ENCODE data around the gene PCDH19. TPM values are rescaled to one million over a fixed set of nuclear protein-coding genes. Genes with fewer than 3 reads are reported as not detected.

Gene PCDH19
- total RNA-seq, 1 experiment from 2014 or later = 0.08 TPM

DNA sequence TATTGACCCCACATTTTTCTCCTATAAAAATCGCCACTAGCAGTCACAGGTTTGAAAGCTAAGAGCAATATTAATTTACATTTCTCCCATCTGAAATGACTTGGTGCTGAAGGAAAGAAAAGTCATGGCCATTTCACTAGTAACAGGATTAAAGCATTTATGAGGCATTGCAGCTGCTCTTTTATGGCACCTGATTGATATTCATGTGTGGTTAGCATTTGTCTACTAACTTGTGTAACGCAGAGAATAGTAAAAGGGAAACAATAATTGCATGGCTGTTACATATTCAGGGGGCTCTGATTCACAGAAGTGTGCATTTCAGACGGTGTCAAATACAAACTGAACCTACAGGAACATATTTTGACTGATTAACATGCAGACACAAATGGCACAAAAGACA lies 5.2 kb downstream of the PCDH19 start:
- no peak for ATAC-seq
- Histone ChIP-seq H3K9me3 (ENCODE audit: control insufficient read depth, insufficient read depth, low read depth, low read length) (no peaks in the 10 kb centered on the region), H3K36me3 (ENCODE audit: control insufficient read depth, insufficient read depth, low read length) (no peaks in the 10 kb centered on the region), H3K27ac (ENCODE audit: low read length) (no peak overlapping the region), H3K4me3 (ENCODE audit: low read depth in 2 of 2, low read length in 2 of 2) (no peak overlapping the region), H3K4me1 (ENCODE audit: control insufficient read depth, insufficient read depth, low read length) (no peaks in the 10 kb centered on the region), H3K27me3 (ENCODE audit: control insufficient read depth, insufficient read depth, low read length) (peaks cover 3% of the 10 kb centered on the region; the same call in 1 of the 2 replicates)
- ChIA-PET POLR2A (no interaction called here), CTCF (no interaction called here)
- no TSS peak for BruUV-seq (replicated peaks)
- in situ Hi-C loops (cut with HindIII; ENCODE audit: low pct_unique_long_range_greater_than_20kb, low sequenced_read_pairs) = no loop called here
- intact Hi-C loops (cut with micrococcal nuclease; ENCODE audit: unreplicated experiment) = no loop called here
- no peak for DNase-seq (ENCODE audit: low read depth, low spot score)
- TF ChIP-seq, protein P1, sequence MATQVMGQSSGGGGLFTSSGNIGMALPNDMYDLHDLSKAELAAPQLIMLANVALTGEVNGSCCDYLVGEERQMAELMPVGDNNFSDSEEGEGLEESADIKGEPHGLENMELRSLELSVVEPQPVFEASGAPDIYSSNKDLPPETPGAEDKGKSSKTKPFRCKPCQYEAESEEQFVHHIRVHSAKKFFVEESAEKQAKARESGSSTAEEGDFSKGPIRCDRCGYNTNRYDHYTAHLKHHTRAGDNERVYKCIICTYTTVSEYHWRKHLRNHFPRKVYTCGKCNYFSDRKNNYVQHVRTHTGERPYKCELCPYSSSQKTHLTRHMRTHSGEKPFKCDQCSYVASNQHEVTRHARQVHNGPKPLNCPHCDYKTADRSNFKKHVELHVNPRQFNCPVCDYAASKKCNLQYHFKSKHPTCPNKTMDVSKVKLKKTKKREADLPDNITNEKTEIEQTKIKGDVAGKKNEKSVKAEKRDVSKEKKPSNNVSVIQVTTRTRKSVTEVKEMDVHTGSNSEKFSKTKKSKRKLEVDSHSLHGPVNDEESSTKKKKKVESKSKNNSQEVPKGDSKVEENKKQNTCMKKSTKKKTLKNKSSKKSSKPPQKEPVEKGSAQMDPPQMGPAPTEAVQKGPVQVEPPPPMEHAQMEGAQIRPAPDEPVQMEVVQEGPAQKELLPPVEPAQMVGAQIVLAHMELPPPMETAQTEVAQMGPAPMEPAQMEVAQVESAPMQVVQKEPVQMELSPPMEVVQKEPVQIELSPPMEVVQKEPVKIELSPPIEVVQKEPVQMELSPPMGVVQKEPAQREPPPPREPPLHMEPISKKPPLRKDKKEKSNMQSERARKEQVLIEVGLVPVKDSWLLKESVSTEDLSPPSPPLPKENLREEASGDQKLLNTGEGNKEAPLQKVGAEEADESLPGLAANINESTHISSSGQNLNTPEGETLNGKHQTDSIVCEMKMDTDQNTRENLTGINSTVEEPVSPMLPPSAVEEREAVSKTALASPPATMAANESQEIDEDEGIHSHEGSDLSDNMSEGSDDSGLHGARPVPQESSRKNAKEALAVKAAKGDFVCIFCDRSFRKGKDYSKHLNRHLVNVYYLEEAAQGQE (IDR thresholded peaks at IDR 0.05; ENCODE audit: insufficient read depth in 1 of 2, low read depth in 2 of 2, low read length in 1 of 2) = no peak
- TF ChIP-seq TCF7L2 (IDR thresholded peaks at IDR 0.05; ENCODE audit: low read depth, low read length) = no peak
- no peak for TF ChIP-seq POLR2AphosphoS5 (IDR thresholded peaks at IDR 0.05; ENCODE audit: low read depth, low read length)
- TF ChIP-seq, protein P2, sequence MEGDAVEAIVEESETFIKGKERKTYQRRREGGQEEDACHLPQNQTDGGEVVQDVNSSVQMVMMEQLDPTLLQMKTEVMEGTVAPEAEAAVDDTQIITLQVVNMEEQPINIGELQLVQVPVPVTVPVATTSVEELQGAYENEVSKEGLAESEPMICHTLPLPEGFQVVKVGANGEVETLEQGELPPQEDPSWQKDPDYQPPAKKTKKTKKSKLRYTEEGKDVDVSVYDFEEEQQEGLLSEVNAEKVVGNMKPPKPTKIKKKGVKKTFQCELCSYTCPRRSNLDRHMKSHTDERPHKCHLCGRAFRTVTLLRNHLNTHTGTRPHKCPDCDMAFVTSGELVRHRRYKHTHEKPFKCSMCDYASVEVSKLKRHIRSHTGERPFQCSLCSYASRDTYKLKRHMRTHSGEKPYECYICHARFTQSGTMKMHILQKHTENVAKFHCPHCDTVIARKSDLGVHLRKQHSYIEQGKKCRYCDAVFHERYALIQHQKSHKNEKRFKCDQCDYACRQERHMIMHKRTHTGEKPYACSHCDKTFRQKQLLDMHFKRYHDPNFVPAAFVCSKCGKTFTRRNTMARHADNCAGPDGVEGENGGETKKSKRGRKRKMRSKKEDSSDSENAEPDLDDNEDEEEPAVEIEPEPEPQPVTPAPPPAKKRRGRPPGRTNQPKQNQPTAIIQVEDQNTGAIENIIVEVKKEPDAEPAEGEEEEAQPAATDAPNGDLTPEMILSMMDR (IDR thresholded peaks at IDR 0.05) = no peak
- no peak for TF ChIP-seq SIN3A (IDR thresholded peaks at IDR 0.05; ENCODE audit: borderline replicate concordance, insufficient read depth, low read depth, low read length)

DNA sequence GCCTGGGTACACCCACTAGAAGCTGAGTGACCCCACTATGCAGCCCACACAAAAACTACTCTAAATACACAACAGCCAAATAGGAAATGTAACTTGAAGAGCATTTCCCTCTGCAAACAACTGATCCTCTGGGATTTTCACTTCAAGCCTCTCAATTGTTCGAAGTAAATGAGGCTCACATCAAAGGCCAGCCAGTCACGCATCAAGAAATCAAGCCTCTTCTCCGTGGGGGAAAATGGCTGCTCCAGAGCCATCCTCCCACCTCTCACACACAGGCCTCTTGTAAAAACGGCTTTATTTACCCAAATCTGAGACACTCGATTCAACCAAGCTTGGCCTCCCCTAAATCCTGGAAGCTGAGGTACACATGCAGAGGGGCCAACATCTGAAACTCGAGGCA lies 14.3 kb downstream of the PCDH19 start:
- DNase-seq (ENCODE audit: low read depth, low spot score) = no peak

More for the DNA sequence above, 14.3 kb downstream of the PCDH19 start:
- Histone ChIP-seq H3K27ac (ENCODE audit: low read length) (no peak overlapping the region), H3K4me1 (ENCODE audit: control insufficient read depth, insufficient read depth, low read length) (no peaks in the 10 kb centered on the region), H3K9me3 (ENCODE audit: control insufficient read depth, insufficient read depth, low read depth, low read length) (no peaks in the 10 kb centered on the region), H3K27me3 (ENCODE audit: control insufficient read depth, insufficient read depth, low read length) (no peaks in the 10 kb centered on the region; the same call in 1 of the 2 replicates), H3K36me3 (ENCODE audit: control insufficient read depth, insufficient read depth, low read length) (no peaks in the 10 kb centered on the region), H3K4me3 (ENCODE audit: low read depth in 2 of 2, low read length in 2 of 2) (no peak overlapping the region)
- TF ChIP-seq TCF7L2 (IDR thresholded peaks at IDR 0.05; ENCODE audit: low read depth, low read length) = no peak
- no peak for TF ChIP-seq SIN3A (IDR thresholded peaks at IDR 0.05; ENCODE audit: borderline replicate concordance, insufficient read depth, low read depth, low read length)
- TF ChIP-seq, protein P2 (IDR thresholded peaks at IDR 0.05) = no peak
- TF ChIP-seq, protein P1 (IDR thresholded peaks at IDR 0.05; ENCODE audit: insufficient read depth in 1 of 2, low read depth in 2 of 2, low read length in 1 of 2) = no peak
- TF ChIP-seq POLR2AphosphoS5 (IDR thresholded peaks at IDR 0.05; ENCODE audit: low read depth, low read length) = no peak
- ChIA-PET CTCF (no interaction called here), POLR2A (interaction anchor here (0.6 kb wide), 1 partner anchor 14 kb away, joined by 3 read pairs; no protein-coding TSS in a partner anchor)
- BruUV-seq (replicated peaks) = no TSS peak
- ATAC-seq = no peak
- in situ Hi-C loops (cut with HindIII; ENCODE audit: low pct_unique_long_range_greater_than_20kb, low sequenced_read_pairs) = no loop called here
- intact Hi-C loops (cut with micrococcal nuclease; ENCODE audit: unreplicated experiment) = no loop called here

All from Panc1 (cell line).